ENCODE results near the gene CHI3L1. TPM values are rescaled to one million over a fixed set of nuclear protein-coding genes. Genes with fewer than 3 reads are reported as not detected.

The CHI3L1 gene
- total RNA-seq, 2 experiments from 2014 or later = not detected

DNA sequence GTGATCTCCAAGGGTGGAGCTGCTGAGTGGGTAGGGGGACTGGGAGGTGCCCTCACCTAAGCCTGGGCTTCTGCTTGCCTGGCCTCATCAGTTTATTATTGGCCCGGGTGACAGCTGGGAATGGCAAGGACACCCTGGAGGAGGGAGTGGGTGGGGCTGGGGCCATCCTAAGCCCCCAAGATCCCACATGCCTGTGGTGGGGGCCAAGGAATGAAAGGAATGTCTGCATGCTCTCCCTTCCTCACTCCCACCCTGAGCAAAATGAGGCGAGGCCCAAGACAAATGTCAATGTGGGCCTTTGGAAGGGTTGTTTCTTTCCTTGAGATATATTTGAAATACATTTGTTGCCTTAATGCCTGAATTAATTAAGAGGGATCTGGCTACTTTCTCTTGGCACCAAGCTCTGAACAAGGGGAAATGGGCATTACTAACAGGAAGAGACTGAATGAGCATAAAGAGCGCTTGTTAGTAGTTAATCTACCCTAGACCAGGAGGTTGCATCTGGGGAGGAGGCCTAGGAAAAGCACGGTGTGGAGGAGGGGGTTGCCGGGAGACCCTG, 19.7 kb upstream of the CHI3L1 start:
- intact Hi-C loops (cut with micrococcal nuclease; ENCODE audit: unreplicated experiment) = no loop called here
- DNase-seq (ENCODE audit: low spot score) = no peak
- Histone ChIP-seq H4K20me1 (ENCODE audit: insufficient read depth, low read length) (no peaks in the 10 kb centered on the region), H3K4me3 (ENCODE audit: low read depth, low read length, poor library complexity, severe bottlenecking) (no peak overlapping the region), H3K4me1 (ENCODE audit: insufficient read depth, low read length, poor library complexity, severe bottlenecking) (no peaks in the 10 kb centered on the region), H3K79me2 (ENCODE audit: insufficient read depth, low read depth, low read length) (no peaks in the 10 kb centered on the region), H3K36me3 (ENCODE audit: insufficient read depth, low read length) (no peaks in the 10 kb centered on the region), H2AFZ (ENCODE audit: low read length) (no peak overlapping the region), H3K9me2 (ENCODE audit: insufficient read depth, low read length) (no peaks in the 10 kb centered on the region), H3K4me2 (ENCODE audit: low read length) (no peak overlapping the region), H3K27ac (ENCODE audit: low read depth, low read length, poor library complexity, severe bottlenecking) (no peak overlapping the region), H3K9me3 (ENCODE audit: low read length) (no peaks in the 10 kb centered on the region; the same call in 1 of the 2 replicates)
- CTCF ChIA-PET (ENCODE audit: unreplicated experiment) = no interaction called here
- no peak for TF ChIP-seq EZH2phosphoT487 (IDR thresholded peaks at IDR 0.05; ENCODE audit: borderline replicate concordance, low read depth, low read length)
- TF ChIP-seq, protein P1, sequence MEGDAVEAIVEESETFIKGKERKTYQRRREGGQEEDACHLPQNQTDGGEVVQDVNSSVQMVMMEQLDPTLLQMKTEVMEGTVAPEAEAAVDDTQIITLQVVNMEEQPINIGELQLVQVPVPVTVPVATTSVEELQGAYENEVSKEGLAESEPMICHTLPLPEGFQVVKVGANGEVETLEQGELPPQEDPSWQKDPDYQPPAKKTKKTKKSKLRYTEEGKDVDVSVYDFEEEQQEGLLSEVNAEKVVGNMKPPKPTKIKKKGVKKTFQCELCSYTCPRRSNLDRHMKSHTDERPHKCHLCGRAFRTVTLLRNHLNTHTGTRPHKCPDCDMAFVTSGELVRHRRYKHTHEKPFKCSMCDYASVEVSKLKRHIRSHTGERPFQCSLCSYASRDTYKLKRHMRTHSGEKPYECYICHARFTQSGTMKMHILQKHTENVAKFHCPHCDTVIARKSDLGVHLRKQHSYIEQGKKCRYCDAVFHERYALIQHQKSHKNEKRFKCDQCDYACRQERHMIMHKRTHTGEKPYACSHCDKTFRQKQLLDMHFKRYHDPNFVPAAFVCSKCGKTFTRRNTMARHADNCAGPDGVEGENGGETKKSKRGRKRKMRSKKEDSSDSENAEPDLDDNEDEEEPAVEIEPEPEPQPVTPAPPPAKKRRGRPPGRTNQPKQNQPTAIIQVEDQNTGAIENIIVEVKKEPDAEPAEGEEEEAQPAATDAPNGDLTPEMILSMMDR (conservative IDR thresholded peaks at IDR 0.05; ENCODE audit: low read length) = no peak
- POLR2A ChIA-PET = no interaction called here
- BruUV-seq (replicated peaks) = no TSS peak

DNA sequence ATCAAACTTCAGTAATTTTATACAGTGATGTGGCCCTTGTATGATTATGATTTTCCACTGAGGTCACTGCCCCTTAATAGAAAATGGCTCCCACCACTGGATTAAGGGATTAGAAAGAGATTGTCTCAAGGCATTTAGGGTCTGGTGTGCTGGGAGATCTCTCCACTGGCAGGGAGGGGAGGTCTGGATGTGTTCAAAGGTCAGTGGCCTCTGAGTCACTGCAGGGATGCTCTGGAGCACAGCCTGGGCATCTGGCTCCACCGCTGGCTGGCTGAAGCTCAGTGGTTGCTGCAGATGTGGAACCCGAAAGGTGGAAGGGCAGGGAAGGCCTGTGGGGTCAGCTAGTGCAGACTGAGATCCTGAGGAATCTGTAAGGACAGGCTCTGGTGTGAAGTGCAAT, 18.3 kb upstream of the CHI3L1 start:
- no TSS peak for BruUV-seq (replicated peaks)
- H3K79me2 ChIP-seq (ENCODE audit: insufficient read depth, low read depth, low read length) = no peaks in the 10 kb centered on the region
- no peaks in the 10 kb centered on the region; the same call in 1 of the 2 replicates for H3K9me3 ChIP-seq (ENCODE audit: low read length)
- no peak overlapping the region for H3K4me3 ChIP-seq (ENCODE audit: low read depth, low read length, poor library complexity, severe bottlenecking)
- no peaks in the 10 kb centered on the region for H4K20me1 ChIP-seq (ENCODE audit: insufficient read depth, low read length)
- ChIA-PET POLR2A (no interaction called here), CTCF (ENCODE audit: unreplicated experiment) (no interaction called here)
- no peaks in the 10 kb centered on the region for H3K4me1 ChIP-seq (ENCODE audit: insufficient read depth, low read length, poor library complexity, severe bottlenecking)
- TF ChIP-seq, protein P1 (conservative IDR thresholded peaks at IDR 0.05; ENCODE audit: low read length) = no peak
- TF ChIP-seq EZH2phosphoT487 (IDR thresholded peaks at IDR 0.05; ENCODE audit: borderline replicate concordance, low read depth, low read length) = no peak
- no peak overlapping the region for H2AFZ ChIP-seq (ENCODE audit: low read length)
- DNase-seq (ENCODE audit: low spot score) = no peak
- H3K4me2 ChIP-seq (ENCODE audit: low read length) = no peak overlapping the region
- H3K27ac ChIP-seq (ENCODE audit: low read depth, low read length, poor library complexity, severe bottlenecking) = no peak overlapping the region
- H3K36me3 ChIP-seq (ENCODE audit: insufficient read depth, low read length) = no peaks in the 10 kb centered on the region
- no peaks in the 10 kb centered on the region for H3K9me2 ChIP-seq (ENCODE audit: insufficient read depth, low read length)
- intact Hi-C loops (cut with micrococcal nuclease; ENCODE audit: unreplicated experiment) = no loop called here

DNA sequence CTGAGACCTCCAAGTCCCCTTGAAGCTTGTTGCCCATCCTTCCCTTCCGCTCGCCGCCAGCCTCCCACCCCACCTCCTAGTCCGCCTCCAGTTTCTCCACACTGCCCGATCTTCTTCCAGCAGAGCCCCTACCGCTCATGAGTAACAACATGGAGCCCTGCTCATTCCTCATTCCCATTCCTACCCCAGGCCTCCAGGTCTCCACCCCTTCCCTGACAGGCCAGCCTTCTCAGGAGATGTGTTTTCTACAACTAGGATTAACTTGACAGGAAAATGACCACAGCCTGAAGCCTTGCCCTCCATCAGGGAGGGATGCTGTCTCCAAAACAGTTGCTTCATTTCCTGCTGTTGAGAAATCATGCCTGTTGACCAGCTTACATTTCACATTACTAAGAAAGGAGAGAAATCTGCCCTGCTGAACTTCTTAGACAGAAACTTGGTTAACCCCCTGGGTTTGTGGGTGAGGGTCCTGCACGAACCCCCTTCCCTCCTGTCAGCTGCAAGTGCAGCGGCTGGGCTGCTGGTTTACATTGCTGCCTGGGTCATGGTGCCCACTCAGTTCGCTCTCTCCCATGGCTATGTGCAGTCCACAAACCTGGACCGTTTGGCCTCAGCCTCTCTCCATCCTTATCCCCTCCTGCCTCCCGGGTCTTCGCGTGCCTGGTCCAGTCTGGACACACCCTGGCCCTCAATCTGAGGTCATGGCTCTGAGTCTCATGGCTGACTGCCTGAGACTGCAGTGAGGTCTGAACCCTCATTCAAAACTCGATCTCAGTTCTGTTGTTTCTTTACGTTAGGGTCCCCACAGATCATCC, 16.1 kb upstream of the CHI3L1 start:
- BruUV-seq (replicated peaks) = no TSS peak
- DNase-seq (ENCODE audit: low spot score) = no peak
- no peaks in the 10 kb centered on the region for H3K9me2 ChIP-seq (ENCODE audit: insufficient read depth, low read length)
- no peaks in the 10 kb centered on the region for H4K20me1 ChIP-seq (ENCODE audit: insufficient read depth, low read length)
- H3K79me2 ChIP-seq (ENCODE audit: insufficient read depth, low read depth, low read length) = no peaks in the 10 kb centered on the region
- no peak overlapping the region for H3K4me2 ChIP-seq (ENCODE audit: low read length)
- no peak for TF ChIP-seq EZH2phosphoT487 (IDR thresholded peaks at IDR 0.05; ENCODE audit: borderline replicate concordance, low read depth, low read length)
- TF ChIP-seq, protein P1 (conservative IDR thresholded peaks at IDR 0.05; ENCODE audit: low read length) = no peak
- no peaks in the 10 kb centered on the region for H3K36me3 ChIP-seq (ENCODE audit: insufficient read depth, low read length)
- no peak overlapping the region for H3K4me3 ChIP-seq (ENCODE audit: low read depth, low read length, poor library complexity, severe bottlenecking)
- H2AFZ ChIP-seq (ENCODE audit: low read length) = no peak overlapping the region
- H3K27ac ChIP-seq (ENCODE audit: low read depth, low read length, poor library complexity, severe bottlenecking) = no peak overlapping the region
- POLR2A ChIA-PET = no interaction called here
- intact Hi-C loops (cut with micrococcal nuclease; ENCODE audit: unreplicated experiment) = no loop called here
- H3K9me3 ChIP-seq (ENCODE audit: low read length) = no peaks in the 10 kb centered on the region
- CTCF ChIA-PET (ENCODE audit: unreplicated experiment) = no interaction called here
- H3K4me1 ChIP-seq (ENCODE audit: insufficient read depth, low read length, poor library complexity, severe bottlenecking) = no peaks in the 10 kb centered on the region
